Hematopoietic multipotent progenitor cell treated with erythropoietin and hydrocortisone succinate and interleukin-3 and kit ligand, for 17 days (in vitro differentiated cells): ENCODE measurements around the gene IL9R.
"Not testable (repeated sequence)": the region's sequence is repeated elsewhere in the genome, so short reads cannot be mapped to it uniquely, and the experiment has no call there.

ENCODE experiments used
- DNase-seq: peaks from one replicate; pipeline ENCODE4 v3.0.0-alpha.2; 2015; ENCODE audit warnings: low spot score

The IL9R gene, protein sequence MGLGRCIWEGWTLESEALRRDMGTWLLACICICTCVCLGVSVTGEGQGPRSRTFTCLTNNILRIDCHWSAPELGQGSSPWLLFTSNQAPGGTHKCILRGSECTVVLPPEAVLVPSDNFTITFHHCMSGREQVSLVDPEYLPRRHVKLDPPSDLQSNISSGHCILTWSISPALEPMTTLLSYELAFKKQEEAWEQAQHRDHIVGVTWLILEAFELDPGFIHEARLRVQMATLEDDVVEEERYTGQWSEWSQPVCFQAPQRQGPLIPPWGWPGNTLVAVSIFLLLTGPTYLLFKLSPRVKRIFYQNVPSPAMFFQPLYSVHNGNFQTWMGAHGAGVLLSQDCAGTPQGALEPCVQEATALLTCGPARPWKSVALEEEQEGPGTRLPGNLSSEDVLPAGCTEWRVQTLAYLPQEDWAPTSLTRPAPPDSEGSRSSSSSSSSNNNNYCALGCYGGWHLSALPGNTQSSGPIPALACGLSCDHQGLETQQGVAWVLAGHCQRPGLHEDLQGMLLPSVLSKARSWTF

DNA sequence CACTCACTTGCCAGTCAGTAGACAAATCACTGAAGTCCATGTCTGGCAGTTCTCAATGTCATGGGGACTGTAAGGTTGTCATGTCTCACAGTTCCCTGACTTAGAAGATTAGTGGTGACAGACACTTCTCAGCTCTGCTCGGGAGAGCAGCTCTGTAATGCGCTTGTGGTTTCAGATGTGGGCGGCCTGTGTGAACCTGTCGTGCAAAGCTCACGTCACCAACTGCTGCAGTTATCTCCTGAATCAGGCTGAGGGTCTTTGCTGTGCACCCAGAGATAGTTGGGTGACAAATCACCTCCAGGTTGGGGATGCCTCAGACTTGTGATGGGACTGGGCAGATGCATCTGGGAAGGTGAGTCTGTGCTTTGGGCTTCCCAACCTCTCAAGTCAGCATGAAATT, at the start of gene IL9R:
IL9R (plus strand) TSS at position 261 of the 400 bp plus-strand sequence; CDS start at position 325, 64 bp downstream.
- DNase-seq = no peak

DNA sequence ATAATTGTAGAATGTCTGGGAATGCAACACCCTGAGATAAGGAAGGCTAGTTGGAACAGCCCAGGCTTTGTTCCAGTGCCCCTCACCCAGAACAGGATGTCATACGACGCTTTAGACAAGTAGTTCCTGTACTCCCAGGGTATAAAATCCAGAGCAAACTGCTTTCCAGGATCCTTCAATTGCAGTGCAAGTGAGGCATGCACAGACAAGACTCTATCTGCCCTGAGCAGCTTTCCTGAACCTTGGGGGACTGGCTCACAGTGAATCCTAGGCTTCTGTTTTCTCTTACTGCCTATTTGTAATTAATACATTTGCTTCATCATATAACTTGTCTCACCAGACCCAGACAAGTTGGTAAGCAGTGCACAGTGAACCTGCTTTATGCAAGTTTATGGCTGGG, 48.4 kb upstream of the IL9R start:
- no peak for DNase-seq

DNA sequence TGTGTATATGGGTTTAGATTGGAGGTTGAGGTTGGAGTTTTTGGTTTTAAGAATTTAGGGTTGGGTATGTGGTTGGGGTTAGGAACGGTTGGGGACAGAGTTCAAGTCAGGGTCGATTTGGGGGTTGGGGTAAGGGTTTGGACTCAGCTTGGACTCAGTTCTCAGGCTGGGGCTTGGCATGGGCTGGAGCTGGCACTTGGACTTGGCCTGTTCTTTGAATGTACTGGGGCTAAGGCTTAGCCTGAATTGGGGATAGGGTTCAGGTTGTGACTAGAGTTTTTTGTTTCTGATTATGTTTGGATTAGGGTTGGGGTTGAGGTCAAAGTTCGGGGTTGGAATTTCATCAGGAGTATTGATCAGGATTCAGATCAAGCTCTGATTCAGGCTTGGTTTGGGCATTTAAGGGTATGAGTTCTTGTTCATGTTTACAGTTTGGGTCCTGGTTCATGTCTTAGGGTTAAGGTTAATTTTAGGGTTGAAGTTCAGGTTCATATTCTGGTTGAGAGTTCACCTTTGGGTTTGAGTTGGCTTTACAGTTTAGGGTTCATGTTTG, 46.2 kb upstream of the IL9R start:
- DNase-seq = no peak

DNA sequence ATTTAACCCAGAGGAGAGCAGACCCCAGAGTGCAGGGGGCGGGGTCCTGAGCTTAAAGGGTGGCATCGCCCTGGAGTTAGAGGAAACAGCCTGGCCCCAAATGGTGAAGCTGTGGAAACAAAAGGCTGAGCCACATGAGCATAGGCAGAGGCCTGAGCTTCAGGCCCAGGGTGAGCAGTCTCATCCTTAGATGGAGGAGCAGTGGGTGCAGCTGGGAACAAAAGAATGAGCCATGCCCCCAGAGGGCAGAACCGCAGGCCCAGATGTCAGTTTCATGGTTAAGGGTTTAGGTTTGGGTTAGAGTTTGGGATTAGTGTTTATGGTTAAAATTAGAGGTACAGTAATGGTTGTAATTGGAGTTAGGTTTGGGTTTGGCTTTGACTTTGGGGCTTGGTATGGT, 44.4 kb upstream of the IL9R start:
- no peak for DNase-seq

DNA sequence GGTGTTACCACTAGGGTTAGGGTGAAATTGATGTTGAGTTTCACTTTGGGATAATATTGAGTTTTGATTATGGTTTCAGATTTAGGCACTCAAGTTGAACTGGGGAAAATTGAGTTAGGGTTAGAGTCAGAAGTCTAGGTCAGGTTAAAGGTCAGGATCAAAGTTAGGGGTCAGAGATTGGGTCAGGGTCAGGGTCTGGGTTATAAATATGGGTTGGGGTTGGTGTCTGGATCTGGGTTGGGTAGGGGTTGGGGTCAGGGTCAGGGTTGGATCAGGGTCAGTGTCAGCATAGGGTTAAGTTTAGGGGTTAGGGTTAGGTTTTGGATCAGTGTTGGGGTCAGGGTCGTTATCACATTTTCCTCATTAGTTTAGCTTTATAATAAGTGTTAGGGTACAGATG, 42.7 kb upstream of the IL9R start:
- no peak for DNase-seq

DNA sequence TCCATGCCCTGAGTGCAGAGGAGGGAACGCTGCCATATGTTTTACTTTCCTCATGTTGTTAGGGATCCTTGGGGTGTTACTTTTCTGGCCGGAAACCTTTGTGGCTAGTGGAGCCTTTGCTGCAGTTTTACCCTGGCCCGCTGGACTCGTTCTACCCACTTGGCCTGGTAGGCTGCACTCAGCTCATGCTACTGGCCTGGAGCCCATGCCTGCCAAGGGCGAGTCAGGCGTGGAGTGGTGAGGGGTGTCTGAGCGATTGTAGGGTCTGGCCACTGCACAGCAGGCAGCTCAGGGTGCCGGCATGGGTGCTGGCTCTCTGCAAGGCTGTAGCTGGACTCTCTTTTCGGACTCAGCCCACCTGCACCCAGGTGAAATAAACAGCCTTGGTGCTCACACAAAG, 41.4 kb upstream of the IL9R start:
- no peak for DNase-seq

DNA sequence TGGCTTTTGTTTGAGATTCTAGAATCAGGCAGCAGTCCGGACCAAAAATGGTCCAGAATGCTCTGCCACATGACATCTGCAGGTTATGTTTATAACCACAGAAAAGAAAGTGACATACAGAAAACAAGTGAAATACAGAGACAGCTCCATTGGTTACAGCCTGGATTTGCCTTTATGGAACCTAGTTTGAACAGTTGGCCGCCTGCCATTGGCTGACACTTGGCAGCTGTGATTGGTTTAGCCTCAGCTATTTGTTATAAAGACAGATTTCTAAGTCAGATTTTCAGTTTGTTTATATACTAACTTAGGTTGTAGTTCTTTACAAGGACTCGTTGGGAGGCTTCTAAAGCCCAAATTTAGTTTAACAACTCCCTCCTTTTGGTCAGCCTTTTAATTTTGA, 40.8 kb upstream of the IL9R start:
- DNase-seq = no peak

DNA sequence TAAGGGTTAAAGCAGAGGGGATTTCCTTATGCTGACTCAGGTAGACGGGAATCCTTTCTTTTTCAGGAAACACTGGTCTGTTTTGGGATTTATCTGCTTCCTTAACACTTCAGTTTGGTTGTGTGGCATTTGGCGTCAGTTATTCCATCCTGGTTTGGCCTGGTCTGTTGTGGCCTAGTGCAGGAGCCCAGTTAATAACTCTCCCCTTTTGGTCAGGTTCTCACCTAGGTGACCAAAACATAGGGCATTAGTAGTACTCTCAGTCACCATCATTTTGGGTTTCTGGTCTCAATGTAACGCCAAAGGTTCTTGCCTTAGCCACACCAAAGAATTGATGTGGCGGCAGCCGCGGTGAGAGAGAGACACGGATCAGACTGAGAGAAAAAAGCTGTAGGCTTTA, 39.7 kb upstream of the IL9R start:
- no peak for DNase-seq

DNA sequence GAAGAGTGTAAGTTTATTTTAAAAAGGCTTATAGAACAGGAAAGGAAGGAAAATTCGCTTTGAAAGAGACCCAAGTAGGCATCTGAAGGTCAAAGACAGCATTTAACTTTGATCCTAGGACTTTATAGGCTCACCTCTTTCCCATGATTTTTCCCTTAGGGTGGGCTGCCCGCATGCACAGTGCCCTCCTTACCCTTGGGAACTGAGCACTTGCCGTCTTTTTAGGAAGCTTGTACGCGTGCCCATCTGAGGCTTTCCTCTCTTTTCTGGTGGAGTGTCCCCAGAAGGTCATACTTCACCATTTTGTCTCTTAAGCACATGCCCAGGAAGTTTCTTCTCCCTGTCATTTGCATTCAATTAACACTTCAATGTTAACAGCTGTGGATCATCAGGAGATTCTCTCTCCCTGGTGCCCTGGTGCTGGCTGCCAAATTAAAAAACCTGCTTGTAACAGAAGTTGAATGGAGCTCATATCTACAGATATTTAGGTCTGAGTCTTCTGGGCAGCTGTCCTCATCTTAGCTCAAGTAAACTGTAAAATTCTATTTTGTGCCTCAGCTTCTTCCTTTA, 38.4 kb upstream of the IL9R start:
- DNase-seq = no peak

DNA sequence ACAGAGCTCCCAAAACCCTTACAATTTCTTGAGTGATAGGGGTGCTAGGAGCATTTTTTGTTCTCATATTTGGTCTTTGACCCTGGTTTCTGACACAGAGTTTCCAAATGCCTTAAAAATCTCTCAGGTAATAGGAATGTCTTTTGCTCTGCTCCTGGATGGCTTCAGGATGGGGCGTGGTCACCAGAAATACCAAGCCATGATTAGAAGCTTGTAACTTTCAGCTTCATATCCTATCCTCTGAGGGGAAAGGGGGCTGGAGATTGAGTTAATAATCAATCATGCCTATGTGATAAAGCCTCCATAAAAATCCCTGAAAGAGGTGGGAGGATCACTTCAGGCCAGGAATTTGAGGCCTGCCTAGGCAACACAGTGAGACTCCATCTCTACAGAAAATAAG, 34.6 kb upstream of the IL9R start:
- DNase-seq = no peak

DNA sequence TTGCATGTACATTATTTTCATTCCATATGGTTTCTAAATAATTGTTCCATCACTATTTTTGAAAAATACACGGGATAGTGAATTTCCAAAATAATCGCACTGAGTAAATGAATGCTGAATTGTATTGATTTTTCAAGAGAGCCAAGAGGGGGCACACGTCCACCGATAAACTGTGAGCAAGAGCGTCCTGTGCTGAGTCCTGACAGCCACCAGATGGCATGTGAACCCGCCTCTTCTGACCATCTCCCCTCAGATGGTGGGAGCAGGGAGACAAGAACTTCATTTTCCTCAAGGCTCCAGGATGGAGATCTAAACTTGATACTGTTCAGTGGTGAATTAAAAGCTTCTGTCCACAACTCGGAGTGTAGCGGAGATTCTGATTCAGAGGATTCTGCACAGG, 30.6 kb upstream of the IL9R start:
- no peak for DNase-seq

DNA sequence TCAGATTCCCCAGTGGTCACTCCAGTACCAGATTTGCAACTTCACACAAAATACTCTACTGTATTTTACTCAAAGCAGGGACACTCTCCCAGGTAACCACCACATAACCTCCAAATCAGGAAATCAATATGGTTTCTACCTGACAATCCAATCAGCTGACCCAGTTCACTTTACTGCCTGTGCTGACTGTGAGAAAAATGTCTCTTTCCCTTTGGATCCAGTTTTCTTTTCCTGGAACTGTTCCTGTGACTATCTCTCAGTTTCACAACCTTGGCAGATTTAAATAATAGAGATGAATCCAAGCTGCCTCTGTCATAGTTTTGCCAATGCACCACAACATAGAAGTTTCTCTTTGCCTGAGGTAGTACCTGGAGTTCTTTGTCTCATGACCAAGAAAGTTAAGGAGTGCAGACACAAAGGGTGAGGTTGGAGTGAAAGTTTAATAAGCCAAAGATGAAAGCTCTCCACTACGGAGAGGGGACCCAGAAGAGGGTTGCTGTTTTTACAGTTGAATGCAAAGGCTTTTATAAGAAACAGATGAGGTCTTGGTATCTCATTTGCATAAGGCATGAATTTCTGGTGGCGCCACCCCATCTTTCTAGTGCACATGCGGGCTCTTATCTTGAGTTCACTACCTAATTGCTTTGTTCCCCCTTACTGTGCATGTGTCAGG, 29.7 kb upstream of the IL9R start:
- no peak for DNase-seq

DNA sequence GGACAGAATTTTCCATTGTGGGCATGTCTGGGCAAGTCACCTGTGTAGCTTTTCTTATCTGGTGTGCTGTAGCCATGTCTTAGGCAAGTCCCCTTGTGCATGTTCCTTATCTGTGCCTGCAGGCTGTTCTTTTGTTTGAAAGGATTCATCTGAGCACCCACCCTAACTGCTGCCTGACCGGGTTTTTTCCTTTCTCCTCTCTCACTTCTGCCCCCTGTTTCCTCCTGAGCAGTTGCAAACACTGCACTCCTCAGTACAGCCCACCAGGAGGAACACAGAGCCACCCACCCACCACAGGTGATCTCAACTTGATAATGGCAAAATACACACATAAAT, 29.2 kb upstream of the IL9R start:
- no peak for DNase-seq

DNA sequence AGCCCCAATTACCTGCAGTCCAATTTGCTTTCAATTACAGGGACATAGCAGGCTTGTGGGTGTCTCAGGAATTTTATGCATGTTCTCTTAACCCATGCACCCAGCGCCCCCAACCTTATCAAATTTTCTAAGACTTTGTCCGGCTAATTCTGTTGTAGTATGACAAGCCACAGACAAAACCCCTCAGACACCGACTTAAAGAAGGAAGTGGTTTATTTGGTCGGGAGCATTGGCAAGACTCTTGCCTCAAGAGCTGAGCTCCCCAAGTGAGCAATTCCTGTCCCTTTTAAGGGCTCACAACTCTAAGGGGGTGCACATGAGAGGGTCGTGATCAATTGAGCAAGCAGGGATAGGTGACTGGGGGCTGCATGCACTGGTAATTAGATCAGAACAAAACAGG, 28.7 kb upstream of the IL9R start:
- DNase-seq = no peak

DNA sequence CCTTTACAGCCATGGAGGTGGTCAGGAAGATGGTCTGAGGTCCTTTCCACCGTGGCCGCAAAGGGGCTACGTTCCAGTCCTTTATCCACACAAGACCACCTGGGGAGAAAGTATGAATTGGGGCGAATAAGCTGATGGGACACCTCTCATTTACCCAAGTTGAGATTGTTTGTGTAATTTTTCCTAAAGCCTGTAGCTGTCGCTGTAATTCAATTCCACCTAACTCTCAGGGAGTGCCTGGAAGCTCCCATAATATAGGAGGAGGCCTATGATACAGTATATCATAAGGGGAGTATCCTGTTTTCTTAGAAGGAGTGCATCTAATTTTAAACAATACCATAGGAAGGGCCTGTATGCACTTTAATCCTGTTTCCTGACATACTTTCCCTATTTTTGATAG, 25.8 kb upstream of the IL9R start:
- DNase-seq = not testable (repeated sequence)

DNA sequence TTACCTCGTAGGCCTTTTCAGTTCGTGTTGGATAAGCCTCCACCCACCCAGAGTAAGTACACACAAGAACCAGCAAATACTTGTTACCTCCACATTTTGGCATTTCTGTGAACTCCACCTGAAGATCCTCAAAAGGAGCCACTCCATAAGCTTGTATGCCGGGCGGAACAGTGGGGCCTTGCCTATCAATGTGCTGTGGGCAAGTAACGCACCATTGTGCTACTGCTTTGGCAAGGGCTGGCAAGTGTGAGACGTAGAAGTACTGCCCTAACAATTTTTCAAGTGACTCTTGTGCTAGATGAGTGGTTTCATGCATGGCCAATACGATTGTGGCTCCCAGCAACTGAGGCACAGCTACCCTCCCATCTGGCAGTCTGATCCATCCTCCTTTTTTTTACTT, 25.3 kb upstream of the IL9R start:
- DNase-seq = not testable (repeated sequence)

DNA sequence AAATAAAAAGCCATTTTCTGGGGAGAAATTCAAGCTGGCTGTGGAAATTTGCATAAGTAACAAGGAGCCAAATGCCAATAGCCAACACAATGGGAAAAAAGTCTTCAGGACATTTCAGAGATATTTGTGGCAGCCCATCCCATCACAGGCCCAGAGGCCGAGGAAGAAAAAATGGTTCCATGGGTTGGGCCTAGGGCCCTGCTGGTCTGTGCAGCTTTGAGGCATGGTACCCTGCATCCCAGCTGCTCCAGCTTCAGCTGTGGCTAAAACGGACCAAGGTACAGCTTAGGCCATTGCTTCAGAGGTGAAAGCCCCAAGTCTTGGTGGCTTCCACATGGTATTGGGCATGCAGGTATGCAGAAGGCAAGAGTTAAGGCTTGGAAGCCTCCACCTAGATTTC, 14.2 kb upstream of the IL9R start:
- no peak for DNase-seq

DNA sequence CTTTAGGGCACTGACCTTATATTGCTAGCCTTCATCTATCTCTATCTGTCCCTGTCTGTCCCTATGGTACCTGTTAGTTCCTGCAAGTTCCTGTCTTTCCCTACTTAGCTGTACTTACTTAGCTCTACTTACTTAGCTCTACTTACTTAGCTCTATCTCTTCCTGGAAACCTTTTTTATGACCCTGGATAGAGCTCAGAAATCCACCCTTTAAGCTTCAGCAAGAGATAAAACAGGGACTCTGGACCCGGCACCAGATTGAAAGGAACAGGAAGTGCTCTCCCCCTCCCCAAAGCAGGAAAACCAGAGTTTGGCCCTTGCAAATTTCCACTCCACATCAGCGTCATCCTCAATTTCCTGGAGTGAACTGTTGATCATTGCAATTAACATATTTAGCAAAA, 12.3 kb upstream of the IL9R start:
- no peak for DNase-seq

DNA sequence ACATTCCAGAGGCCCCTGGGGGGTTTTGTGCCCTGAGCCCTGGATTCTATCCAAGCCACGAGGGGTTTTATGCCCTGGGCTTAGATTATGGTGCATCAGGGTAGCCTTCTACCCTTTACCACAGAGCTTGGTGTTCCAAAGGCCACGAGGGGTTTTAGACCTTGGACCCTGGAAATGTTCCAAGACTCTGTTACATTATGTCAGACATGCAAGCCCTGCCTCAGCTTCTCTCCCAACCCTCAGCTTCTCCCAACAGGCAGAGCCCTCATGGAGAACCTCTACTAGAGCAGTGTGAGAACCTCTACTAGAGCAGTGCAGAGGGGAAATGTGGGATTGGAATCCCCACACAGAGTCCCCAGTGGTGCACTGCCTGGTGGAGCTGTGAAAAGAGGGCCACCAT, 10.5 kb upstream of the IL9R start:
- not testable (repeated sequence) for DNase-seq

DNA sequence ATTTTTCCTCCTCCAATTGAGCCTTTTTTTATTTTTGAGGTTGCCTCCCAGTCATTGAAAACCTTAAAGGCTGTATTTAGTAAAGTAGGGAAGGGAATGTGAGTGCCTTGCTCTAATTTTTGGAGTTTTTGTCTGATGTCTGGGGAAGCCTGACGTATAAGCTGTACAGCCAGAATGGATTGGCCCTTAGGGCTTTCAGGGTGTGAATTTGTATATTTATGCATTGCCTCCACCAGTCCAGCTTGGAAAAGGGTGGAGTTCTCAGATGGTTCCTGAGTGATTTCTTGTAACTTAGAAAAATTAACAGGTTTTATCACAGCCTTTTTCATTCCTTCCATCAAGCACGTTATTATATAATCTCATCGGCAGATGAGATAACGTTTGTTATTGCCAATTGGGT, 8.6 kb upstream of the IL9R start:
- no peak for DNase-seq

DNA sequence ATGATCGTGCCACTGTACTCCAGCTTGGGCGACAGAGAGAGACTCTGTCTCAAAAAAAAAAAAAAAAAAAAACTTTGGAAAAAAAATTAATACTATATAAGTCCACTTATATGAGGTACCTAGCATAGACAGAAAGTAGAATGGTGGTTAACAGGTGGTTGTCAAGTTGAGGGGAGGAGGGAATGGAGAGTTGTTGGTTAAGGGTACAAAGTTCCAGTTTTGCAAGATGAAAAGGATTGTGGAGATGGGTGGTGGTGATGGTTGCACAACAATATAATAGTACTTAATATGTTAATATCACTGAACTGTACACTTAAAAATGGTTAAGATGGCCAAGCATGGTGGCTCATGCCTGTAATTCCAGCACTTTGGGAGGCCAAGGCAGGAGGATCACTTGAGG, 4.1 kb upstream of the IL9R start:
- DNase-seq = no peak

DNA sequence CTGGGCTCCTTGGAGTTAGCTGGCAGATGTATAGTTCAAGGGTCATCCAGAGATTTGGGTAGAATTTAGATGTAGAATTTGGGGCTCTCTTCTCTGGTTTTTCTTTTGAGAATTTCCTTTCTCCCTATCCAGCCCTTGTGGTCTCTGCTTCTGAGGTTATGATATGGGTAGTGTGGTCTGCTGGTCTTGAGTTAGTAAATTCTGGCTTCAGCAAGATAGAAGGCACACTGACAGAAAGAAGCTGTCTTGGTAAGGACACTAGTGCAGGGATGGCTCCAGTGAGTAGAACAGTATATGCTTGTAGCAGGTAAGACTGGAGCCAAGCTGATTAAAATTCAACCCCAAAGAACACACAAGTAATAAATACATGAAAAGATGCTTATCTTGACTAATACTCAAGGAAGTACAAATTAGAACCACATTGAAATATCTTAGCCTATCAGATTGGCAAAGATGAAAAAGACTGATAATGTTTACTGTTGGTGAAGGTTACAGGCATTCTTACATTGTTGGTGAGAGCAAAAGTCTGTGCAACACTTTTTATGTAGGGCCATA, 2.1 kb upstream of the IL9R start:
- no peak for DNase-seq

DNA sequence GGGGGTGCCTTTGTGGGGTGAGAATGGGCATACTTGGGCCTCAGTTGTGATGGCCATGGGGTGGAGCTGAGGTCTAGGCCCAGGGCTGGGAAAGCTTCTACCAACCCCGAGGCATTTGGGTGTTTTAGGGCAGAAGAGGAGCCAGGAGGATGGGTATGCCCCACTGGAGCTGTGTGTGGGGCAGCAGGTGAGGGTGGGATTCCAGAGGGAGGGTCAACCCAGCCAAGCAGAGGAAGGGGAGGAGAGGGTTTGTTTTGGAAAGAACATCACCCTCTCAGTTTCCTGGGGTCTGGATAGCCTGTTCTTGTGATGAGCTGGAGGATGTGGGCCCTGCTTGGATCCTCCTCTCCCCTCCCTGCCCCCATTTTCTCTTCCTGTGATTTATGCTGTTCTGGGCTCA, 620 bp downstream of the IL9R start:
- no peak for DNase-seq
